ENCODE measurements around the gene FRG1.

- TF ChIP-seq CTCF (IDR thresholded peaks at IDR 0.05) (no peak), POLR2A (IDR thresholded peaks at IDR 0.05) (no peak)
Observed at GRCh38 chr4:189917161-189917891, 23.3 kb upstream of the FRG1 start.
